HUES64 (cell line): ENCODE results near the gene PPTC7. TPM values are rescaled to one million over a fixed set of nuclear protein-coding genes. Genes with fewer than 3 reads are reported as not detected.

Source experiments
- H3K27ac ChIP-seq: 2 replicates; pipeline ENCODE4 v1.7.0; 2013; ENCODE audit warnings: low read depth, low read length, inconsistent platforms
- H3K27me3 ChIP-seq: 2 replicates; pipeline ENCODE4 v1.6.1; 2013; ENCODE audit warnings: mild to moderate bottlenecking, low read length; ENCODE audit not compliant: insufficient read depth
- H3K36me3 ChIP-seq: 2 replicates; pipeline ENCODE4 v1.6.1; 2013; ENCODE audit warnings: mild to moderate bottlenecking, low read length; ENCODE audit not compliant: insufficient read depth
- H3K4me1 ChIP-seq: 2 replicates; pipeline ENCODE4 v1.6.1; 2013; ENCODE audit warnings: mild to moderate bottlenecking, low read length, moderate library complexity; ENCODE audit not compliant: insufficient read depth
- H3K4me3 ChIP-seq: 2 replicates; pipeline ENCODE4 v1.5.1; 2013; ENCODE audit warnings: mild to moderate bottlenecking, low read length, moderate library complexity
- H3K9ac ChIP-seq: 2 replicates; pipeline ENCODE4 v1.6.1; 2013; ENCODE audit warnings: mild to moderate bottlenecking, low read depth, low read length
- H3K9me3 ChIP-seq: 2 replicates; pipeline ENCODE4 v1.6.1; 2013; ENCODE audit warnings: low read depth, low read length; ENCODE audit not compliant: insufficient read depth
- WGBS: fragments of 150-250, 120-280 bp; methylation state at CpG from one replicate; pipeline ENCODE4 v1.1.7; 2013; ENCODE audit warnings: missing lambda C conversion rate; 5-methylcytosine and 5-hydroxymethylcytosine counted together
- polyA plus RNA-seq, 2 experiments: library from polyadenylated mRNA; stranded (reverse); fragments of 50-300 nt; gene quantifications; one replicate each; pipeline ENCODE4 v1.2.3, GENCODE V29; 2013

PPTC7 gene, protein sequence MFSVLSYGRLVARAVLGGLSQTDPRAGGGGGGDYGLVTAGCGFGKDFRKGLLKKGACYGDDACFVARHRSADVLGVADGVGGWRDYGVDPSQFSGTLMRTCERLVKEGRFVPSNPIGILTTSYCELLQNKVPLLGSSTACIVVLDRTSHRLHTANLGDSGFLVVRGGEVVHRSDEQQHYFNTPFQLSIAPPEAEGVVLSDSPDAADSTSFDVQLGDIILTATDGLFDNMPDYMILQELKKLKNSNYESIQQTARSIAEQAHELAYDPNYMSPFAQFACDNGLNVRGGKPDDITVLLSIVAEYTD
- polyA plus RNA-seq (2013, experiment 1 of 2) = 11.0 TPM
- polyA plus RNA-seq (2013, experiment 2 of 2) = 10.7 TPM

- peaks cover 4% of the 10 kb centered on the region; the same call in 1 of the 2 replicates for H3K27me3 ChIP-seq
- H3K4me3 ChIP-seq = peak within 1 kb of the TSS; percentile 97
- peak within 1 kb of the TSS; percentile 91 for H3K9ac ChIP-seq
- H3K27ac ChIP-seq = no peak within 1 kb of the TSS; the same call in 1 of the 2 replicates
- WGBS = 5% methylated on average over 52 of the region's 52 CpGs
- no peaks in the 10 kb centered on the region for H3K36me3 ChIP-seq
- H3K9me3 ChIP-seq = no peaks in the 10 kb centered on the region
- H3K4me1 ChIP-seq = peaks cover 27% of the 10 kb centered on the region
Measured at GRCh38 chr12:110583137-110584059, at the start of gene PPTC7. PPTC7 (minus strand) TSS chr12:110583318; CDS start chr12:110583031, 287 bp downstream.

DNA sequence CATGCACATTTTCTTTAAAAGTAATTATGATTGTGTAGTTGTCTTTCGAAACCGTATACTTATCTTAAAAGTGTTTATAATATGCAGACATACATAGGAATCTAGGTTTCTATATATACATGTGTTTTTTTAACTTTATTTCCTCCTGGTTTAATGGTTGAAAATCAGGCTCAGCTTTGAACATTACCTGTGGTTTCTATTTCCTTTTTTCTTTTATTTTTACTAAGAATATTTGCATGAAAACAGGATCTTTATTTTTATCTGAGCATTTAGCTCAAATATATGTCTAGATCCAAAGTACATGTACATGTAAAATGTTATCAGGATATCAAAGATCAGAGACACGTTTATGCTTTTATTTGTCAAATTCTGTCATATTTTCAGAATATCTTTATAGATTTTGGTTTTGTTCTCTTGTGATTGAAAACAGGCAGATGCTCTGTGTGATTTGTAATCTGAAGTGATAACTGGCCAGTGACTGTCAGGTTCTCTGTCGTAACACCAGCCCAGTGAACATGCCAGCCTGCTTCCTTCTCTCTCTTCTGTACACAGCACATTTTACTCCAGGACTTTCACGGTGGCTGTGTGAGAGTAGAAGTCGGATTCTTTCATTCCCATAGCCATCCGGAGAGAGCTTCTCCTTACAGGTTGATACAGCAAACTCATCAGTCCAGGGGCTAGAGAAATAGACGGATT is 44.5 kb upstream of the PPTC7 start:
- Histone ChIP-seq H3K4me1 (no peaks in the 10 kb centered on the region), H3K27ac (no peak overlapping the region), H3K36me3 (peaks cover 14% of the 10 kb centered on the region; the same call in 1 of the 2 replicates), H3K27me3 (no peaks in the 10 kb centered on the region), H3K9ac (no peak overlapping the region), H3K9me3 (no peaks in the 10 kb centered on the region), H3K4me3 (no peak overlapping the region)
- 90% methylated on average over 5 of the region's 8 CpGs for WGBS

DNA sequence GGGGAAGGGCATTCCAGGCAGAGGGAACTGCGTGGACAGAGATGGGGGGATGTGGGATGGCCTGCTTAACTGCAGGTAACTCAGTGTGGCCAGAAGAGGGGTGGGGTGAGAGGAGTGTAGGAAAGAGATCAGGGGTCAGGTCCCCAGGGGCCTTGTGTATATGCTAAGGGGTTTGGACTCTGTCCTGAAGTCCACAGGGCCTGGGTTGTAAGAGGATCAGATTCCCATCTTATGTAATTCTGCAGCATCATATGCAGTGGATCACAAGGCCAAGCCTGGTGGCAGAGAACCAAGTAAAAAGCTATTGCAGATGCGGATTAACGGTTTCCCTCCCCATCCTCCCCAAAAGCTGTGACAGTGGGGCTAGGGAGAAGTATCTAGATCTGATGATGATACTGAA is 39.5 kb upstream of the PPTC7 start:
- H3K9ac ChIP-seq = no peak overlapping the region
- H3K27ac ChIP-seq = no peak overlapping the region
- no peaks in the 10 kb centered on the region for H3K9me3 ChIP-seq
- H3K36me3 ChIP-seq = 0 out of 2 replicates have a peak, but pooled peaks cover 1% of the 10 kb centered on the region
- H3K4me3 ChIP-seq = no peak overlapping the region
- WGBS = 98% methylated on average over 3 of the region's 3 CpGs
- no peaks in the 10 kb centered on the region for H3K4me1 ChIP-seq
- no peaks in the 10 kb centered on the region for H3K27me3 ChIP-seq

DNA sequence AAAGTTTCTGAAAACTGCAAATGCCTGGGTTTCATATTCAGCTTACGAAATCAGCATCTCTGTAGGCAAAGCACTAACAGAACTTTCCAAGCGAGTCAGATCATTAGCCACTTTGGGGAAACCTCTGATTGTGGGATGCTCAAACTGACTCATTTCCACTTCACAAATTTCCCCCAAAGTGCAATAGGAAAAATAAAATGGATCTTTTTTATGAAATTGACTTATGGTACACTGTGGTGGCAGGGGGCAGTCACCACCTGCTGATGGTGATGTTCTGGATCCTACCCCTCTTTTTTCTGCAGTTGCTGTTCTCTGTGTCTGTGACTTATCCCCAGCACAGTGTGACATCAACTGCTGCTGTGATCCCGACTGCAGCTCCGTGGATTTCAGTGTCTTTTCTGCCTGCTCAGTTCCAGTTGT is 36.4 kb upstream of the PPTC7 start:
- no peaks in the 10 kb centered on the region for H3K36me3 ChIP-seq
- no peaks in the 10 kb centered on the region for H3K9me3 ChIP-seq
- H3K4me3 ChIP-seq = no peak overlapping the region
- no peak overlapping the region for H3K27ac ChIP-seq
- WGBS = 69% methylated on average over 4 of the region's 4 CpGs
- H3K4me1 ChIP-seq = peaks cover 1% of the 10 kb centered on the region; the same call in 1 of the 2 replicates
- H3K27me3 ChIP-seq = no peaks in the 10 kb centered on the region
- H3K9ac ChIP-seq = no peak overlapping the region

DNA sequence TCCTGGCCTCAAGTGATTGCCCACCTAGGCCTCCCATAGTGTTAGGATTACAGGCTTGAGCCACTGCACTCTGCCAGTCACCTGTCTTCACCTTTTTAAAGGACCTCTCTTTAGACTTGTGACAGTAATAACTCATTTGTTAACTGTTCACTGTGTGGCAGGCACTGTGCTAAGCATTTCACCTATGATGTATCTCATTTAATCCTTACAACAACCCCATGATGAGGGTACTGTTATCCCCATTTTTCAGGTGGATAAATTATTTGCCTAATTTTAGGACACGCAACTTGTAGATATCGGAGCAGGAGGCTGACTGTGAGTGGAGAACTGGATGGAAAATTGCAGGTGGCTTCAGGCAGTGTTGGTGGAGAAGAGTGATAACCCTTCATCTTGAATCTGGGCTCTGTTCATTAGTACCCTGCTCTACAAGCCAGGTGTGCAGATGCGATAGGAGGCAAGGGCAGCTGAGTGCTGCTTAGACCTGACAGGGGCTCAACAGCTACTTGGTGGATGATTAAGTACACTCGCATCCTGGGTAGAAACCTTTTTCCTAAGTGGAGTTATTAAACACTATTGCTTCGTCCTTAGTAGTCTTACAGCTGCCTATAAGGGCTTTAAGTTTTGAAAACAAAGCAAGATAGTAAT is 33.5 kb upstream of the PPTC7 start:
- no peaks in the 10 kb centered on the region for H3K36me3 ChIP-seq
- no peaks in the 10 kb centered on the region for H3K9me3 ChIP-seq
- WGBS = 93% methylated on average over 5 of the region's 5 CpGs
- no peak overlapping the region for H3K9ac ChIP-seq
- H3K27me3 ChIP-seq = no peaks in the 10 kb centered on the region
- H3K27ac ChIP-seq = no peak overlapping the region
- peaks cover 4% of the 10 kb centered on the region; the same call in 1 of the 2 replicates for H3K4me1 ChIP-seq
- H3K4me3 ChIP-seq = no peak overlapping the region

- H3K4me1 ChIP-seq = peaks cover 4% of the 10 kb centered on the region; the same call in 1 of the 2 replicates
- H3K9me3 ChIP-seq = no peaks in the 10 kb centered on the region
- H3K9ac ChIP-seq = no peak overlapping the region
- WGBS = 91% methylated on average over 8 of the region's 8 CpGs
- H3K27me3 ChIP-seq = no peaks in the 10 kb centered on the region
- H3K4me3 ChIP-seq = no peak overlapping the region
- H3K27ac ChIP-seq = no peak overlapping the region
- H3K36me3 ChIP-seq = no peaks in the 10 kb centered on the region
Measured at GRCh38 chr12:110615171-110615570, 32.1 kb upstream of the PPTC7 start.

DNA sequence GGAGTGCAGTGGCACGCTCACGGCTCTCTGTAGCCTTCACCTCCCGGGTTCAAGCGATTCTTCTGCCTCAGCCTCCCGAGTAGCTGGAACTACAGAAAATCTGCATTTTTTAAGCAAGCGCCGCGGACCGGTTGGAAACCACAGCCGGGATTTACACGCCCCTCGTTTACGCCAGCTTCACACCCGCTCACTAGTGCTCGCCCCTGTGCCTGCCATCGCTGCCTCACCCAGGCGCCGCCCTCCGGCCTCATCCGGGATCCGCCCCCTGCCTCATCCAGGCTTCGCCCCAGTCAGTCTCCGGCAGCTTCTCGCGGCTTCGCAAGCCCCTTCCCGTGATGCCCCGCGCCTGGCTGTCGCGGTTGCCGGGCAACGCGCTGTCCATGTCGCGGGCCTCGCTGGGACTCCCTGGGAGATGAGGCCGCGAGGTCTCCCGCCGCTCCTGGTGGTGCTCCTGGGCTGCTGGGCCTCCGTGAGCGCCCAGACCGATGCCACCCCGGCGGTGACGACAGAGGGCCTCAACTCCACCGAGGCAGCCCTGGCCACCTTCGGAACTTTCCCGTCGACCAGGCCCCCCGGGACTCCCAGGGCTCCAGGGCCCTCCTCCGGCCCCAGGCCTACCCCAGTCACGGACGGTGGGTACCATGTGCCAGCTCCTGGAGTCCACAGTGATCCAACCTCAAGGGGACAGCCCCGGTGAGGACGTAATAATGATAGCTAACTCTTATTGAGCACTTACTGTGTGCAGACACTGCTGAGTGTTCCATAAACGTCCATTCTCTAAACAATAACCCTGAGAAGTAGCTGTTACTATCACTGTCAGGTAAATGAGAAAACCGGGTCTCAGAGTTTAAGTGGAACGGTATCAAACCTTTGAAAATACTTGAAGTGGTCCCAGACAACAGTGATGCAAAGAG is 30.9 kb upstream of the PPTC7 start, which contains the start of gene TCTN1:
TSS of gene TCTN1 (plus strand) at position 359 of the 914 bp plus-strand sequence. CDS start at position 413, 54 bp downstream.
- H3K4me3 ChIP-seq = peak within 1 kb of the TSS; percentile 73
- H3K36me3 ChIP-seq = no peaks in the 10 kb centered on the region
- no peak within 1 kb of the TSS for H3K27ac ChIP-seq
- no peaks in the 10 kb centered on the region for H3K9me3 ChIP-seq
- no peaks in the 10 kb centered on the region for H3K27me3 ChIP-seq
- 4% methylated on average over 60 of the region's 60 CpGs for WGBS
- H3K4me1 ChIP-seq = peaks cover 4% of the 10 kb centered on the region; the same call in 1 of the 2 replicates
- peak within 1 kb of the TSS; percentile 72 for H3K9ac ChIP-seq

- no peaks in the 10 kb centered on the region for H3K27me3 ChIP-seq
- no peaks in the 10 kb centered on the region for H3K36me3 ChIP-seq
- no peak overlapping the region for H3K27ac ChIP-seq
- no peaks in the 10 kb centered on the region for H3K9me3 ChIP-seq
- H3K9ac ChIP-seq = peak overlapping the region; percentile 72
- peaks cover 4% of the 10 kb centered on the region; the same call in 1 of the 2 replicates for H3K4me1 ChIP-seq
- H3K4me3 ChIP-seq = peak overlapping the region; percentile 73
- WGBS = 85% methylated on average over 18 of the region's 23 CpGs
Measured at GRCh38 chr12:110613071-110613770, 30.1 kb upstream of the PPTC7 start.

DNA sequence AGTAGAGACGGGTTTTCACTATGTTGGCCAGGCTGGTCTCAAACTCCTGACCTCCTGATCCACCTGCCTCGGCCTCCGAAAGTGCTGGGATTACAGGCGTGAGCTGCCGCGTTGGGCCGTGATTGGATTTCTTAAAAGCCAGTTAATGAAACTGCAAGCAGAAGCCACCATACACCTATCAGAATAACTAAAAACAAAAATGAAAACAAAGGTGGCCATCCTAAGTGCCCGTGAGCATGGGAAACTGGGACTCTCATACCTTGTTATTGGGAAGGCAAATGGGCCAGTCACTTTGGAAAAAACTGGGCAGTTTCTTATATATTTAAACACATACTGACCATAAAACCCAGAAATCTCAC is 23.1 kb upstream of the PPTC7 start:
- Histone ChIP-seq H3K4me1 (no peaks in the 10 kb centered on the region), H3K27me3 (no peaks in the 10 kb centered on the region), H3K9me3 (no peaks in the 10 kb centered on the region), H3K4me3 (no peak overlapping the region), H3K36me3 (no peaks in the 10 kb centered on the region), H3K27ac (no peak overlapping the region), H3K9ac (no peak overlapping the region)
- 97% methylated on average over 8 of the region's 8 CpGs for WGBS
